Neural progenitor cell (in vitro differentiated cells): ENCODE data around the gene NME5.

ENCODE experiments used
- EZH2 ChIP-seq: fragments of 200-600 bp; sonication (generic); IDR thresholded peaks from 2 replicates; pipeline ENCODE4 v1.6.1; 2017; ENCODE audit warnings: antibody characterized with exemption, mild to moderate bottlenecking, moderate library complexity
- TF ChIP-seq, protein P1 (sequence below): fragments of 200-600 bp; sonication (generic); IDR thresholded peaks from 2 replicates; pipeline ENCODE4 v1.5.1; 2017; ENCODE audit warnings: antibody characterized with exemption, mild to moderate bottlenecking

DNA sequence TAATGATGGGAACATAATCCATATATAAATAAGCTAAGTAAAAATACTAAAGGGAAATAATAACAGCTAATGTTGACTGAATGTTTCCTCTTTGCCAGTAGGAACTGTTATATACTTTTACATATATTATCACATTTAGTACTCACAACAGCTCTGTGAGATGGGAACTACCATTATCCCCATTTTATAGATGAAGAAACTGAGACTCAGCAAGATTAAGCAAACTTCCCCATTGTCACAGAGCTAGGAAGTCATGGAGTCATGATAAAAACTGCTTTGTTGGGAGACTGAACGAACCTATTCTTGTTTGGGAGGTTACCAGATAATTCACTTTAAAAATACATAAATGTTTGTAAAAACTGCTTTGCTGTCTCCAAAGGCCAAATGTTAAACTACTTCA is 32.0 kb downstream of the NME5 start:
- TF ChIP-seq, protein P1, sequence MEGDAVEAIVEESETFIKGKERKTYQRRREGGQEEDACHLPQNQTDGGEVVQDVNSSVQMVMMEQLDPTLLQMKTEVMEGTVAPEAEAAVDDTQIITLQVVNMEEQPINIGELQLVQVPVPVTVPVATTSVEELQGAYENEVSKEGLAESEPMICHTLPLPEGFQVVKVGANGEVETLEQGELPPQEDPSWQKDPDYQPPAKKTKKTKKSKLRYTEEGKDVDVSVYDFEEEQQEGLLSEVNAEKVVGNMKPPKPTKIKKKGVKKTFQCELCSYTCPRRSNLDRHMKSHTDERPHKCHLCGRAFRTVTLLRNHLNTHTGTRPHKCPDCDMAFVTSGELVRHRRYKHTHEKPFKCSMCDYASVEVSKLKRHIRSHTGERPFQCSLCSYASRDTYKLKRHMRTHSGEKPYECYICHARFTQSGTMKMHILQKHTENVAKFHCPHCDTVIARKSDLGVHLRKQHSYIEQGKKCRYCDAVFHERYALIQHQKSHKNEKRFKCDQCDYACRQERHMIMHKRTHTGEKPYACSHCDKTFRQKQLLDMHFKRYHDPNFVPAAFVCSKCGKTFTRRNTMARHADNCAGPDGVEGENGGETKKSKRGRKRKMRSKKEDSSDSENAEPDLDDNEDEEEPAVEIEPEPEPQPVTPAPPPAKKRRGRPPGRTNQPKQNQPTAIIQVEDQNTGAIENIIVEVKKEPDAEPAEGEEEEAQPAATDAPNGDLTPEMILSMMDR = no peak
- no peak for TF ChIP-seq EZH2
